HEK293 (cell line): ENCODE measurements around the gene CBX2.
A peak's percentile ranks its signal among the peaks of the same experiment; 100 is the strongest.

Experiments used
- CTCF ChIA-PET: fragments of 350-600 bp; formaldehyde crosslinking; extraction: SDS; loops from one replicate; lab custom pipeline; 2021; ENCODE audit warnings: antibody characterized with exemption; lab: Yijun Ruan, JAX
- POLR2A ChIA-PET: fragments of 300-600 bp; formaldehyde crosslinking; extraction: SDS; loops from one replicate; lab custom pipeline; 2020; ENCODE audit warnings: antibody characterized with exemption, inconsistent platforms; lab: Yijun Ruan, JAX
- H3K27ac ChIP-seq: fragments of 200-500 bp; sonication (Bioruptor generic); 2 replicates; pipeline ENCODE4 v1.5.1; 2014; ENCODE audit warnings: low read depth, low read length, control low read depth, inconsistent platforms; ENCODE audit errors: extremely low read depth
- H3K36me3 ChIP-seq, 2 experiments: fragments of 200-500 bp in 1 of 2; sonication (Bioruptor generic) in 1 of 2; 1 replicate in 1 of 2; 2 replicates in 1 of 2; pipeline ENCODE4 v1.5.1; 2014 to 2017; ENCODE audit warnings: inconsistent platforms in 2 of 2, low read length in 2 of 2; ENCODE audit not compliant: control insufficient read depth in 2 of 2, insufficient read depth in 1 of 2
- H3K4me1 ChIP-seq: fragments of 200-500 bp; sonication (Bioruptor generic); 2 replicates; pipeline ENCODE4 v1.5.1; 2014; ENCODE audit warnings: mild to moderate bottlenecking, low read length, inconsistent platforms; ENCODE audit not compliant: control insufficient read depth, insufficient read depth
- H3K4me3 ChIP-seq: 2 replicates; pipeline ENCODE4 v1.5.1; 2011; ENCODE audit warnings: low read depth, mild to moderate bottlenecking, control low read depth, low read length, moderate library complexity
- H3K9me3 ChIP-seq: fragments of 200-500 bp; sonication (Bioruptor generic); 2 replicates; pipeline ENCODE4 v1.5.1; 2014; ENCODE audit warnings: low read depth, low read length, inconsistent platforms; ENCODE audit not compliant: control insufficient read depth, insufficient read depth
- BCL6B ChIP-seq: fragments of 450-650 bp; formaldehyde crosslinking; IDR thresholded peaks from 2 replicates; pipeline ENCODE4 v1.5.1; 2017; ENCODE audit warnings: missing biosample characterization, missing genetic modification characterization
- GLIS2 ChIP-seq: fragments of 450-650 bp; formaldehyde crosslinking; IDR thresholded peaks from 2 replicates; pipeline ENCODE4 v1.5.1; 2016; ENCODE audit warnings: missing biosample characterization, missing genetic modification characterization
- KLF1 ChIP-seq: fragments of 450-650 bp; formaldehyde crosslinking; IDR thresholded peaks from 2 replicates; pipeline ENCODE4 v1.5.1; 2016; ENCODE audit warnings: missing biosample characterization, missing genetic modification characterization
- PRDM2 ChIP-seq: fragments of 450-650 bp; formaldehyde crosslinking; IDR thresholded peaks from 2 replicates; pipeline ENCODE4 v1.5.1; 2016; ENCODE audit warnings: missing biosample characterization, missing genetic modification characterization, borderline replicate concordance
- PRDM4 ChIP-seq: fragments of 450-650 bp; formaldehyde crosslinking; IDR thresholded peaks from 2 replicates; pipeline ENCODE4 v1.5.1; 2017; ENCODE audit warnings: missing biosample characterization, missing genetic modification characterization
- RBAK ChIP-seq: fragments of 450-650 bp; formaldehyde crosslinking; IDR thresholded peaks from 2 replicates; pipeline ENCODE4 v1.5.1; 2016; ENCODE audit warnings: missing biosample characterization, missing genetic modification characterization
- SCRT2 ChIP-seq: fragments of 450-650 bp; formaldehyde crosslinking; IDR thresholded peaks from 2 replicates; pipeline ENCODE4 v1.5.1; 2016; ENCODE audit warnings: missing biosample characterization, missing genetic modification characterization
- SP2 ChIP-seq: fragments of 450-650 bp; formaldehyde crosslinking; IDR thresholded peaks from 2 replicates; pipeline ENCODE4 v1.5.1; 2016; ENCODE audit warnings: missing biosample characterization, missing genetic modification characterization
- SP3 ChIP-seq: fragments of 450-650 bp; formaldehyde crosslinking; IDR thresholded peaks from 2 replicates; pipeline ENCODE4 v1.5.1; 2016; ENCODE audit warnings: missing biosample characterization, missing genetic modification characterization
- ZBTB48 ChIP-seq: fragments of 450-650 bp; formaldehyde crosslinking; IDR thresholded peaks from 2 replicates; pipeline ENCODE4 v1.5.1; 2016; ENCODE audit warnings: missing biosample characterization, missing genetic modification characterization
- ZFHX2 ChIP-seq: fragments of 450-650 bp; formaldehyde crosslinking; conservative IDR thresholded peaks from 2 replicates; pipeline ENCODE4 v1.5.1; 2016; ENCODE audit warnings: missing biosample characterization, missing genetic modification characterization
- ZIC2 ChIP-seq: fragments of 450-650 bp; formaldehyde crosslinking; IDR thresholded peaks from 2 replicates; pipeline ENCODE4 v1.5.1; 2016; ENCODE audit warnings: missing biosample characterization, missing genetic modification characterization
- ZNF221 ChIP-seq: fragments of 450-650 bp; formaldehyde crosslinking; IDR thresholded peaks from 2 replicates; pipeline ENCODE4 v1.5.1; 2017; ENCODE audit warnings: missing biosample characterization, missing genetic modification characterization, borderline replicate concordance
- ZNF223 ChIP-seq: fragments of 450-650 bp; formaldehyde crosslinking; IDR thresholded peaks from 2 replicates; pipeline ENCODE4 v1.5.1; 2016; ENCODE audit warnings: missing biosample characterization, missing genetic modification characterization
- ZNF239 ChIP-seq: fragments of 450-650 bp; formaldehyde crosslinking; IDR thresholded peaks from 2 replicates; pipeline ENCODE4 v1.5.1; 2016; ENCODE audit warnings: missing biosample characterization, missing genetic modification characterization
- ZNF24 ChIP-seq: fragments of 450-650 bp; formaldehyde crosslinking; IDR thresholded peaks from 2 replicates; pipeline ENCODE4 v1.5.1; 2016; ENCODE audit warnings: missing biosample characterization, missing genetic modification characterization
- ZNF302 ChIP-seq: fragments of 450-650 bp; formaldehyde crosslinking; IDR thresholded peaks from 2 replicates; pipeline ENCODE4 v1.5.1; 2016; ENCODE audit warnings: missing biosample characterization, missing genetic modification characterization, low read depth
- ZNF324 ChIP-seq: fragments of 450-650 bp; formaldehyde crosslinking; IDR thresholded peaks from 2 replicates; pipeline ENCODE4 v1.5.1; 2016; ENCODE audit warnings: missing biosample characterization, missing genetic modification characterization
- ZNF404 ChIP-seq: fragments of 450-650 bp; formaldehyde crosslinking; IDR thresholded peaks from 2 replicates; pipeline ENCODE4 v1.5.1; 2017; ENCODE audit warnings: missing biosample characterization, missing genetic modification characterization
- ZNF433 ChIP-seq: fragments of 450-650 bp; formaldehyde crosslinking; IDR thresholded peaks from 2 replicates; pipeline ENCODE4 v1.5.1; 2016; ENCODE audit warnings: missing biosample characterization, missing genetic modification characterization, low read depth
- ZNF521 ChIP-seq: fragments of 450-650 bp; formaldehyde crosslinking; IDR thresholded peaks from 2 replicates; pipeline ENCODE4 v1.5.1; 2017; ENCODE audit warnings: missing biosample characterization, mild to moderate bottlenecking, missing genetic modification characterization
- ZNF555 ChIP-seq: fragments of 450-650 bp; formaldehyde crosslinking; conservative IDR thresholded peaks from 2 replicates; pipeline ENCODE4 v1.5.1; 2017; ENCODE audit warnings: missing biosample characterization, mild to moderate bottlenecking, missing genetic modification characterization, inconsistent platforms
- ZNF658 ChIP-seq: fragments of 450-650 bp; formaldehyde crosslinking; IDR thresholded peaks from 2 replicates; pipeline ENCODE4; 2016; ENCODE audit warnings: missing biosample characterization, missing genetic modification characterization
- ZNF791 ChIP-seq: fragments of 450-650 bp; formaldehyde crosslinking; IDR thresholded peaks from 2 replicates; pipeline ENCODE4 v1.5.1; 2016; ENCODE audit warnings: missing biosample characterization, missing genetic modification characterization
- ZNF843 ChIP-seq: fragments of 450-650 bp; formaldehyde crosslinking; IDR thresholded peaks from 2 replicates; pipeline ENCODE4 v1.5.1; 2016; ENCODE audit warnings: missing biosample characterization, missing genetic modification characterization

CBX2 gene

GRCh38 chr17:79784353-79785016 lies 6.5 kb downstream of the CBX2 start:
- peaks cover 14 to 64% of the 10 kb centered on the region in 2 experiments; a peak in 2 of 3 replicates for H3K36me3 ChIP-seq
- CTCF ChIA-PET: interaction anchor here (0.9 to 1.7 kb wide), 2 partner anchors 28 to 39 kb away, joined by 3 to 4 read pairs; no protein-coding TSS in a partner anchor
- H3K4me1 ChIP-seq: peaks cover 2% of the 10 kb centered on the region
- no peak overlapping the region for H3K27ac ChIP-seq
- TF ChIP-seq ZIC2 (tag by site-specific recombination) (0 out of 2 replicates have a peak, but pooled peaks have one; percentile 20), ZNF521 (tag by site-specific recombination) (no peak), SP3 (tag by site-specific recombination) (no peak), PRDM4 (tag by site-specific recombination) (no peak), BCL6B (tag by site-specific recombination) (no peak), ZNF433 (no peak), GLIS2 (tag by site-specific recombination) (peak; percentile 68), ZNF302 (tag by site-specific recombination) (no peak), ZNF221 (tag by site-specific recombination) (no peak), ZNF239 (no peak), ZNF555 (tag by site-specific recombination) (no peak), ZNF324 (tag by site-specific recombination) (no peak), ZNF843 (no peak), SCRT2 (tag by site-specific recombination) (no peak), ZNF791 (tag by site-specific recombination) (no peak), ZNF658 (tag by site-specific recombination) (no peak)
- TF ChIP-seq, all 188 proteins: peak for 2
- Histone ChIP-seq H3K9me3 (no peaks in the 10 kb centered on the region), H3K4me3 (no peak overlapping the region)
- POLR2A ChIA-PET: interaction anchor here (0.5 to 1.3 kb wide), 2 partner anchors 39 to 54 kb away, joined by 3 to 4 read pairs; partner anchors contain the start of gene CBX4

GRCh38 chr17:79785017-79785899 lies 7.3 kb downstream of the CBX2 start:
- no peak overlapping the region for H3K27ac ChIP-seq
- no peaks in the 10 kb centered on the region for H3K9me3 ChIP-seq
- peaks cover 2% of the 10 kb centered on the region; the same call in 1 of the 2 replicates for H3K4me1 ChIP-seq
- no peak overlapping the region for H3K4me3 ChIP-seq
- ChIA-PET POLR2A (interaction anchor here (0.6 to 2.5 kb wide), 3 partner anchors 12 to 53 kb away, joined by 3 to 15 read pairs (median 4); partner anchors contain the start of genes CBX4 and CBX8), CTCF (interaction anchor here (0.9 to 1.7 kb wide), 2 partner anchors 27 to 39 kb away, joined by 3 to 4 read pairs; no protein-coding TSS in a partner anchor)
- H3K36me3 ChIP-seq: peaks cover 8 to 57% of the 10 kb centered on the region in 2 experiments; a peak in 2 of 3 replicates
- TF ChIP-seq PRDM2 (tag by site-specific recombination): no peak
- TF ChIP-seq ZNF223 (tag by site-specific recombination): no peak
- peak; percentile 85 for TF ChIP-seq SCRT2 (tag by site-specific recombination)
- no peak for TF ChIP-seq SP2 (tag by site-specific recombination)
- no peak for TF ChIP-seq ZNF24 (tag by site-specific recombination)
- no peak for TF ChIP-seq ZNF404 (tag by site-specific recombination)
- TF ChIP-seq ZBTB48: no peak
- TF ChIP-seq ZFHX2 (tag by site-specific recombination): peak; percentile 74
- 0 out of 2 replicates have a peak, but pooled peaks have one; percentile 15 for TF ChIP-seq KLF1 (tag by site-specific recombination)
- no peak for TF ChIP-seq RBAK (tag by site-specific recombination)
